Smooth muscle cell (in vitro differentiated cells): ENCODE results near the gene UGCG. TPM values are rescaled to one million over a fixed set of nuclear protein-coding genes. Genes with fewer than 3 reads are reported as not detected.

Experiments used
- DNase-seq: peaks from one replicate; lab custom pipeline; 2025; ENCODE audit not compliant: unreplicated experiment; lab: John Stamatoyannopoulos, UW
- H2AFZ ChIP-seq: fragments of 200-600 bp; sonication (generic); 2 replicates; pipeline ENCODE4 v1.6.0; 2016; ENCODE audit warnings: antibody characterized with exemption, low read depth, mild to moderate bottlenecking
- H3F3A ChIP-seq: fragments of 200-600 bp; sonication (generic); 2 replicates; pipeline ENCODE4 v1.6.0; 2017; ENCODE audit warnings: antibody characterized with exemption, low read depth
- H3K27ac ChIP-seq: fragments of 200-600 bp; sonication (generic); 2 replicates; pipeline ENCODE4 v1.5.1; 2016; ENCODE audit warnings: low read depth, mild to moderate bottlenecking
- H3K27me3 ChIP-seq: fragments of 200-600 bp; sonication (generic); 2 replicates; pipeline ENCODE4 v1.6.1; 2016; ENCODE audit warnings: low read depth, mild to moderate bottlenecking
- H3K36me3 ChIP-seq: fragments of 200-600 bp; sonication (generic); 2 replicates; pipeline ENCODE4 v1.5.1; 2016; ENCODE audit warnings: low read depth
- H3K4me1 ChIP-seq: fragments of 200-600 bp; sonication (generic); 2 replicates; pipeline ENCODE4 v1.5.1; 2016; ENCODE audit warnings: low read depth
- H3K4me2 ChIP-seq: fragments of 200-600 bp; sonication (generic); 2 replicates; pipeline ENCODE4 v1.6.0; 2016; ENCODE audit warnings: mild to moderate bottlenecking
- H3K4me3 ChIP-seq: fragments of 200-600 bp; sonication (generic); 2 replicates; pipeline ENCODE4 v1.5.1; 2016; ENCODE audit warnings: mild to moderate bottlenecking
- H3K79me2 ChIP-seq: fragments of 200-600 bp; sonication (generic); 2 replicates; pipeline ENCODE4 v1.6.0; 2016; ENCODE audit warnings: low read depth, mild to moderate bottlenecking
- H3K9ac ChIP-seq: fragments of 200-600 bp; sonication (generic); 2 replicates; pipeline ENCODE4 v1.6.0; 2016; ENCODE audit warnings: low read depth
- H3K9me3 ChIP-seq: fragments of 200-600 bp; sonication (generic); replicated peaks from 2 replicates; pipeline ENCODE4 v1.5.1; 2016; ENCODE audit warnings: low read depth
- H4K20me1 ChIP-seq: fragments of 200-600 bp; sonication (generic); 2 replicates; pipeline ENCODE4 v1.6.0; 2016; ENCODE audit warnings: low read depth
- WGBS: methylation state at CpG from one replicate; pipeline ENCODE4 v1.1.7; 2016; ENCODE audit warnings: low lambda C conversion rate; 5-methylcytosine and 5-hydroxymethylcytosine counted together
- polyA plus RNA-seq: library from polyadenylated mRNA; unstranded; fragments of >200 nt; fragmentation: Nextera tagmentation; extraction: Ambion mirVana; gene quantifications from 2 replicates; pipeline ENCODE4 v1.2.1, GENCODE V29; 2016
- total RNA-seq: library from RNA; depleted of rRNA; stranded (reverse); fragments of >200 nt; gene quantifications from 2 replicates; pipeline ENCODE4 v1.2.3, GENCODE V29; 2014
- TF ChIP-seq, protein P1 (sequence below): fragments of 200-600 bp; sonication (generic); IDR thresholded peaks from 2 replicates; pipeline ENCODE4 v1.5.1; 2017; ENCODE audit warnings: borderline replicate concordance, mild to moderate bottlenecking, antibody characterized with exemption; ENCODE audit not compliant: insufficient read depth, poor library complexity, severe bottlenecking

Gene UGCG
- total and polyA plus RNA-seq, 2 experiments from 2014 or later, result 21.3 to 34.0 TPM

DNA sequence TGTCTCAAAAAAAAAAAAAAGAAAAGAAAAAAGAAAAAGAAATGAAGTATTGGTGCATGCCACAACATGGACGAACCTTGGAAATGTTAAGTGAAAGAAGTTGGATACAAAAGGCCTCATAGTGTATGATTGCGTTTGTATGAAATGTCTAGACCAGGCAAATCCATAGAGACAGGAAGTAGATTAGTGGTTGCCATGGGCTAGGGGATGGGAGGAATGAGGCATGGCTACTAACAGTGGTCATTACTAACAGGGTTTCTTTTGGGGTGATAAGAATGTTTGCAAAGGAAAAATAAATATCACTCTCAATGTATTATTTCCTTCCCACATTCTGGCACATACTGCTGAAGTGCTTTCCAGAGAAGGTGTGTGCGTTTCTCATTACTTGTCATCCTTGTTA, 44.1 kb downstream of the UGCG start:
- no peaks in the 10 kb centered on the region for H4K20me1 ChIP-seq
- no peaks in the 10 kb centered on the region for H3K4me1 ChIP-seq
- H3K36me3 ChIP-seq, result no peaks in the 10 kb centered on the region
- no peaks in the 10 kb centered on the region for H3K9me3 ChIP-seq
- peaks cover 11% of the 10 kb centered on the region for H3F3A ChIP-seq
- TF ChIP-seq, protein P1, sequence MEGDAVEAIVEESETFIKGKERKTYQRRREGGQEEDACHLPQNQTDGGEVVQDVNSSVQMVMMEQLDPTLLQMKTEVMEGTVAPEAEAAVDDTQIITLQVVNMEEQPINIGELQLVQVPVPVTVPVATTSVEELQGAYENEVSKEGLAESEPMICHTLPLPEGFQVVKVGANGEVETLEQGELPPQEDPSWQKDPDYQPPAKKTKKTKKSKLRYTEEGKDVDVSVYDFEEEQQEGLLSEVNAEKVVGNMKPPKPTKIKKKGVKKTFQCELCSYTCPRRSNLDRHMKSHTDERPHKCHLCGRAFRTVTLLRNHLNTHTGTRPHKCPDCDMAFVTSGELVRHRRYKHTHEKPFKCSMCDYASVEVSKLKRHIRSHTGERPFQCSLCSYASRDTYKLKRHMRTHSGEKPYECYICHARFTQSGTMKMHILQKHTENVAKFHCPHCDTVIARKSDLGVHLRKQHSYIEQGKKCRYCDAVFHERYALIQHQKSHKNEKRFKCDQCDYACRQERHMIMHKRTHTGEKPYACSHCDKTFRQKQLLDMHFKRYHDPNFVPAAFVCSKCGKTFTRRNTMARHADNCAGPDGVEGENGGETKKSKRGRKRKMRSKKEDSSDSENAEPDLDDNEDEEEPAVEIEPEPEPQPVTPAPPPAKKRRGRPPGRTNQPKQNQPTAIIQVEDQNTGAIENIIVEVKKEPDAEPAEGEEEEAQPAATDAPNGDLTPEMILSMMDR, result no peak
- H2AFZ ChIP-seq, result no peak overlapping the region
- no peaks in the 10 kb centered on the region for H3K79me2 ChIP-seq
- H3K27ac ChIP-seq, result peak overlapping the region; percentile 64
- WGBS, result 67% methylated on average over 3 of the region's 3 CpGs
- H3K4me3 ChIP-seq, result no peak overlapping the region
- no peak overlapping the region for H3K4me2 ChIP-seq
- H3K9ac ChIP-seq, result no peak overlapping the region
- no peak for DNase-seq
- no peaks in the 10 kb centered on the region for H3K27me3 ChIP-seq

DNA sequence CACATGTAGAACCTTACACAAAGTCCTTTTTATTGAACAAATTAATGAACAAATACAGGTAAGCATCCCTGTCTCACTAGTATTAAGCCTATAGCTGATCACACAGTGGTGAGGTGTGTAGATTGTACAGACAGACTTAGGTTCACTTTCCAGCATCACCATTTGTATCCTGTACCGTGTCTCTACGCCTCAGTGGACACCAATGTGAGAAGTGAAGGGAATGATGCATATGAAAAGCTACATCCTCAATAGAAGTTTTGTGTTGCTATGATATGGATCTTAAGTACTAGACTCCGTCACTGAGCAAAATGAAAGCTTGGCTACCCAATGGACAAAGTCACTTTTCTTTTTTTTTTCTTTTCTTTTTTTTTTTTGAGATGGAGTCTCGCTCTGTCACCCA, 46.6 kb downstream of the UGCG start:
- no peak for DNase-seq
- H3K27ac ChIP-seq, result no peak overlapping the region
- 97% methylated on average over 3 of the region's 4 CpGs for WGBS

DNA sequence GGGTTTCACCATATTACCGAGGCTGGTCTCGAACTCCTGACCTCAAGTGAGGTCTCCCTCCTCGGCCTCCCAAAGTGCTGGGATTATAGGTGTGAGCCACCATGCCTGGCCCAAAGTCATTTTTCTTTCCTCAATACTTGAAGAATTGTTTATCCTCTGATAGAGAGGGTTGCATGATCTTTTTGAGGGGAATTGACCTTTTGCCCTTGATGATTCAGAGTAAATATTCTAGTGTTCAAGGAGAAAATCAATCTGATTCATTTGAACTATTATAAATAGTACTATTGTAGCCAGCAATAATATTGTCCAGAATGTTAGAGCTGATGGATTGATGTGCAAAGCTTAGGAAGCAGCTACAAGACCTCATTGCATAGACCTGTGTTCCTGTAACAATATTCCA, 47.1 kb downstream of the UGCG start:
- no peak overlapping the region for H3K27ac ChIP-seq
- H3K9ac ChIP-seq, result no peak overlapping the region
- H3K36me3 ChIP-seq, result no peaks in the 10 kb centered on the region
- H4K20me1 ChIP-seq, result no peaks in the 10 kb centered on the region
- H3K9me3 ChIP-seq, result no peaks in the 10 kb centered on the region
- H3K4me1 ChIP-seq, result no peaks in the 10 kb centered on the region
- H3K4me2 ChIP-seq, result no peak overlapping the region
- H2AFZ ChIP-seq, result no peak overlapping the region
- DNase-seq, result no peak
- TF ChIP-seq, protein P1, result no peak
- no peaks in the 10 kb centered on the region for H3F3A ChIP-seq
- H3K79me2 ChIP-seq, result no peaks in the 10 kb centered on the region
- H3K27me3 ChIP-seq, result no peaks in the 10 kb centered on the region
- 79% methylated on average over 3 of the region's 3 CpGs for WGBS
- no peak overlapping the region for H3K4me3 ChIP-seq

More for the DNA sequence above, 46.6 kb downstream of the UGCG start:
- Histone ChIP-seq H3K79me2 (no peaks in the 10 kb centered on the region), H3K27me3 (no peaks in the 10 kb centered on the region), H3K9me3 (no peaks in the 10 kb centered on the region), H3K4me1 (no peaks in the 10 kb centered on the region), H4K20me1 (no peaks in the 10 kb centered on the region), H2AFZ (no peak overlapping the region), H3K36me3 (no peaks in the 10 kb centered on the region), H3K4me3 (no peak overlapping the region), H3F3A (no peaks in the 10 kb centered on the region), H3K4me2 (no peak overlapping the region), H3K9ac (no peak overlapping the region)
- TF ChIP-seq, protein P1, result no peak

DNA sequence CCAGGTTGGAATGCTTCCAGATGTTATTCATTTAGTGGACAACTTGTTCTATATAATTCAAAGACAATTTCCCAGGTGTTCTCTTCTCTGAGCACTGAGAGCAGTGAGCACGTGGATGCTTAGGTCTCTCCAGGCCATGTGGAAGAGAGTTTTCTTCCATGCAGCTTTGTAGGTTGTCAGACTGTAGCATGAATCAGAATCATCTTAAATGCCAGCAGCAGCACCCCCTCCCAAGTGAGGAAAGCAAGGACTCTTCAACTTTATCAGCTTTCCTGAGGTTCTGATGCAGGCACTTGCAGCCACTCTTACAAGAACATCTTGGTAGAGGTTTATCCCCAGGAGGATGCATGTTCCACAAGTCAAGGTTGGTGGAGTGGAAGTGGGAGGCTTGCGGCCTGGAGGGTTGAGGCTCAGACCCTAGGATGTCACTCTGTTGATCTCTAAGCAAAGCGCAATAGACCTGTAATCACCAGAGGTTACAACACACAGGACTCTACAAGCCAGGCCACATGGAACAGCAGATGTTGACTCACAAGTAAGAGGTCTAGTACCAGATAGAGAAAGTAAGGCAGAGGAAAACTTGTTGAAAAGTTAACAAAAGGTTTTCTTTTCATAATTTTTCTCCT, 47.7 kb downstream of the UGCG start:
- H4K20me1 ChIP-seq, result no peaks in the 10 kb centered on the region
- H3K9ac ChIP-seq, result no peak overlapping the region
- no peaks in the 10 kb centered on the region for H3K36me3 ChIP-seq
- 92% methylated on average over 3 of the region's 3 CpGs for WGBS
- no peaks in the 10 kb centered on the region for H3K9me3 ChIP-seq
- no peak overlapping the region for H3K4me2 ChIP-seq
- no peak overlapping the region for H3K27ac ChIP-seq
- no peaks in the 10 kb centered on the region for H3F3A ChIP-seq
- TF ChIP-seq, protein P1, result no peak
- no peak for DNase-seq
- H3K4me1 ChIP-seq, result no peaks in the 10 kb centered on the region
- no peaks in the 10 kb centered on the region for H3K79me2 ChIP-seq
- H3K4me3 ChIP-seq, result no peak overlapping the region
- no peaks in the 10 kb centered on the region for H3K27me3 ChIP-seq
- no peak overlapping the region for H2AFZ ChIP-seq
